Gastrocnemius medialis (tissue), 4 donors: ENCODE results near the gene BICDL1. TPM values are rescaled to one million over a fixed set of nuclear protein-coding genes. Genes with fewer than 3 reads are reported as not detected.

Experiments
- ATAC-seq, 2 donors: fragments of 150-250 bp; one replicate each; pipeline ENCODE4 v1.9.1; 2016
- DNase-seq, 2 donors: peaks; one replicate each; pipeline ENCODE4 v3.0.0-alpha.2; 2019
- H3K27ac ChIP-seq, 4 donors: fragments of 200-600 bp; sonication (generic); 1 replicate in 1 of 4; 2 replicates in 3 of 4; pipeline ENCODE4 v1.5.1; 2016 to 2018; ENCODE audit warnings: mild to moderate bottlenecking in 2 of 4, moderate library complexity in 1 of 4
- H3K27me3 ChIP-seq, 3 donors: fragments of 200-600 bp; sonication (generic) in 2 of 3; 1 replicate in 1 of 3; 2 replicates in 2 of 3; pipeline versions ENCODE4 v1.5.1 to v1.6.0; 2016 to 2019; ENCODE audit warnings: mild to moderate bottlenecking in 1 of 3, moderate library complexity in 1 of 3
- H3K36me3 ChIP-seq, 2 donors: fragments of 200-600 bp; sonication (generic) in 1 of 2; one replicate each; pipeline ENCODE4 v1.5.1; 2017 to 2018
- H3K4me1 ChIP-seq, 2 donors: fragments of 200-600 bp; sonication (generic) in 1 of 2; one replicate each; pipeline ENCODE4 v1.5.1; 2016 to 2017; ENCODE audit warnings: mild to moderate bottlenecking in 2 of 2
- H3K4me3 ChIP-seq, 4 donors: fragments of 200-600 bp; sonication (generic) in 3 of 4; 1 replicate in 1 of 4; 2 replicates in 3 of 4; pipeline ENCODE4 v1.5.1; 2016 to 2019; ENCODE audit warnings: mild to moderate bottlenecking in 2 of 4
- H3K9me3 ChIP-seq, 3 donors: fragments of 200-600 bp; sonication (generic) in 2 of 3; 1 replicate in 1 of 3; 2 replicates in 2 of 3; pipeline ENCODE4 v1.5.1; 2016 to 2019
- POLR2A ChIP-seq, 2 donors: fragments of 450-650 bp; IDR thresholded peaks; one replicate each; pipeline ENCODE4 v1.6.1; 2017; ENCODE audit warnings: antibody characterized with exemption in 2 of 2, mild to moderate bottlenecking in 2 of 2, moderate library complexity in 2 of 2
- in situ Hi-C, 4 donors: fragments of 200-750 bp; cut with MboI; loops; one replicate each; pipeline versions ENCODE4 v1.15.0 to v1.8.0; 2017; ENCODE audit warnings: low sequenced_read_pairs in 4 of 4
- intact Hi-C: fragments of 100-400 bp; cut with DNase I; formaldehyde crosslinking; loops from one replicate; pipeline ENCODE4 v1.15.1; 2023; ENCODE audit warnings: low total_unique reads
- total RNA-seq, 4 donors: library from RNA; depleted of rRNA; stranded (reverse); fragments of >200 nt; gene quantifications; one replicate each; pipeline versions ENCODE4 v1.1.0 to v1.2.3, GENCODE V29; 2016
- TF ChIP-seq, protein P1 (sequence below), 5 experiments: fragments of 450-650 bp in 3 of 5; fragments of 200-600 bp in 2 of 5; sonication (generic) in 2 of 5; IDR thresholded peaks in 4 of 5; conservative IDR thresholded peaks in 1 of 5; 1 replicate in 4 of 5; 2 replicates in 1 of 5; pipeline ENCODE4 v1.5.1; 2016 to 2019; ENCODE audit warnings: antibody characterized with exemption in 5 of 5, mild to moderate bottlenecking in 3 of 5, moderate library complexity in 3 of 5

BICDL1 gene
- total RNA-seq, 4 donors from 2014 or later, result 0.93 to 1.4 TPM; not detected in 2

DNA sequence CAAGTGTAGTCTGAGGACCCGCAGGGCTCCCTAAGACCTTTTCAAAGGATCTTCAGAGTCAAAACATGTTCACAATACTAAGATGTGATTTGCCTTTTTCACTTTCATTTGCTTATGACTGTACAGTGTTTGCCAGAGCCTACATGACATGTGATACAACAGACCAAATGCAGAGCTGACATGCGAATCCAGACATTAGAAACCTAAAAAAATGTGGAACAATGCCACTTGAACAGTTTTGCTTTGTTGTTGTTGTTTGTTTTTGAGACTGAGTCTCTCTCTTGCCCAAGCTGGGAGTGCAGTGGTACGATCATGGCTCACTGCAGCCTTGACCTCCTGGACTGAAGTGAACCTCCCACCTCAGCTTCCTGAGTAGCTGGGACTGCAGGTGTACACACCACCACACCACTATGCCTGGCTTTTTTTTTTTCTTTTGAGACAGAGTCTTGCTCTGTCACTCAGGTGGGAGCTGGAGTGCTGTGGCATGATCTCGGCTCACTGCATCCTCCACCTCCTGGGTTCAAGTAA lies 132.8 kb downstream of the BICDL1 start:
- in situ Hi-C loops (no loop called here), intact Hi-C loops (no loop called here)
- peaks cover 34 to 39% of the 10 kb centered on the region in 2 donors for H3K4me1 ChIP-seq

DNA sequence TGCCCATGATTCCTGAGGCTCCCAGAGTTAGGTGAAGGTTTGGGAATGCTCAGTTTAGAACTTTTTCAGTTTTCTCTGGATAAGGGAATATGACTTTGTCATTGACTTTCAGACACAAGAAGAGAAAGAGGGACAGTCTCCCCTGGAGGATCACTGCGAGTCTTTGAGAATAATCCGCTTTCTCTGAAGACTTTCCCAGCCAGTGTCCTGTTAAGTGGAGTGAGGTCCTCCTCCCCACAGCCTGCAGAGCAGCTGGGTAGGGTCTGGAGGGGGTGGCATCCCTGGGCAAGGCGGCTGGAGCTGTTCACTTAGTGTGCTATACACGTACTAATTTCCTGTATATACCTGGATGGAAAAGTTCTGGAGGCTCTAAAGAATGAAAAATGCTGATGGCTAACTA lies 136.0 kb downstream of the BICDL1 start:
- TF ChIP-seq, protein P1, sequence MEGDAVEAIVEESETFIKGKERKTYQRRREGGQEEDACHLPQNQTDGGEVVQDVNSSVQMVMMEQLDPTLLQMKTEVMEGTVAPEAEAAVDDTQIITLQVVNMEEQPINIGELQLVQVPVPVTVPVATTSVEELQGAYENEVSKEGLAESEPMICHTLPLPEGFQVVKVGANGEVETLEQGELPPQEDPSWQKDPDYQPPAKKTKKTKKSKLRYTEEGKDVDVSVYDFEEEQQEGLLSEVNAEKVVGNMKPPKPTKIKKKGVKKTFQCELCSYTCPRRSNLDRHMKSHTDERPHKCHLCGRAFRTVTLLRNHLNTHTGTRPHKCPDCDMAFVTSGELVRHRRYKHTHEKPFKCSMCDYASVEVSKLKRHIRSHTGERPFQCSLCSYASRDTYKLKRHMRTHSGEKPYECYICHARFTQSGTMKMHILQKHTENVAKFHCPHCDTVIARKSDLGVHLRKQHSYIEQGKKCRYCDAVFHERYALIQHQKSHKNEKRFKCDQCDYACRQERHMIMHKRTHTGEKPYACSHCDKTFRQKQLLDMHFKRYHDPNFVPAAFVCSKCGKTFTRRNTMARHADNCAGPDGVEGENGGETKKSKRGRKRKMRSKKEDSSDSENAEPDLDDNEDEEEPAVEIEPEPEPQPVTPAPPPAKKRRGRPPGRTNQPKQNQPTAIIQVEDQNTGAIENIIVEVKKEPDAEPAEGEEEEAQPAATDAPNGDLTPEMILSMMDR (IDR thresholded peaks at IDR 0.05 in 4 of 5, conservative IDR thresholded peaks at IDR 0.05 in 1 of 5), result no peak
- no peak for TF ChIP-seq POLR2A (IDR thresholded peaks at IDR 0.05)

More for the DNA sequence above, 132.8 kb downstream of the BICDL1 start:
- DNase-seq (no peak), ATAC-seq (no peak)
- Histone ChIP-seq H3K4me3 (no peak overlapping the region), H3K27ac (no peak overlapping the region), H3K9me3 (no peaks in the 10 kb centered on the region), H3K36me3 (peaks cover 0 to 3% of the 10 kb centered on the region in 2 donors), H3K27me3 (no peaks in the 10 kb centered on the region)
- no peak for TF ChIP-seq POLR2A (IDR thresholded peaks at IDR 0.05)
- TF ChIP-seq, protein P1 (IDR thresholded peaks at IDR 0.05 in 4 of 5, conservative IDR thresholded peaks at IDR 0.05 in 1 of 5), result no peak

DNA sequence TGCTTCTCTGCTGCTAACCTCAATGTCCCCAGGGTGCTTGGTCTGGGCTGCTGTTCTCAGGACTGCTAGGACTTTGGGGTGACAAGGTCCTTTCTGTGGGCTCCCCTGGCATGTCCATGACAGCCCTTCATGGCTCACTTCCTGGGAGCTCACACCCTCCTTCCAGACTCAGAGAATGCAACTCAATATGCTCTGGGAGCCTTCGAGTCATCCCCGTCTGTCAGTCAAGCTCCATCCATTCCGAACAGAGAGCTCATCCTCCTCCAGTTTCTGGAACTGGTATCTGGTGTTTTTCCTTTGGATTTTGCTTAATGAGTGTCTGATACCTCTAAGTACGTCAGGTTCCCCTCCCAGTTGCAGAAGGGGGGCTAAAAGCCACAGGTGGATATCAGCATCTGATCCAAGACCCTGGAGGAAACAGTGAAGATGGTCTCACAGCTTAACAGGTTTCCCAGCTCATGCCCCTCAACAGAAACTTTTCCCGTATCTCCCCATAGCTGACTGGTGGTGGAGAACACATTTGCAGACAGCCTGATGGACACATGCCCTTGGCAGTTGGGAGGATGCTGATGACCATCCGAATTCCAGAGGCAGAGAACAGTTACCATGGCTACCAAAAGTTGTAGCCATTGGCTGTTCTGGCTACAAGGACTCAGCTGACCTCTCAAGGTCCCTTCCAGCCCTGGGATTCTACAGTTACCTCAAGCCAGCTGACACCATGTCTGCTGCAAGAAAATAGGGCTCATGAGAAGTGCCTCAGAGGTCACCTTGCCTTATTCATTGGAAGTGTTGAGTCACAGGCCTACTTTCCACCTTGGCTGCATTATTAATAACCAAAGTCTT lies 137.0 kb downstream of the BICDL1 start:
- Histone ChIP-seq H3K9me3 (no peaks in the 10 kb centered on the region), H3K27me3 (no peaks in the 10 kb centered on the region), H3K4me1 (peaks cover 10 to 12% of the 10 kb centered on the region in 2 donors), H3K4me3 (no peak overlapping the region), H3K36me3 (peaks cover 0 to 43% of the 10 kb centered on the region in 2 donors), H3K27ac (peak overlapping the region; percentile 52 to 60 (median 56))
- DNase-seq, result peak in 1 of 2 donors; percentile 60
- peak; percentile 67 to 90 for ATAC-seq
- intact Hi-C loops, result no loop called here
- in situ Hi-C loops, result no loop called here
- TF ChIP-seq, protein P1 (IDR thresholded peaks at IDR 0.05 in 4 of 5, conservative IDR thresholded peaks at IDR 0.05 in 1 of 5), result no peak
- no peak for TF ChIP-seq POLR2A (IDR thresholded peaks at IDR 0.05)

More for the DNA sequence above, 136.0 kb downstream of the BICDL1 start:
- intact Hi-C loops (no loop called here), in situ Hi-C loops (no loop called here)
- Histone ChIP-seq H3K9me3 (no peaks in the 10 kb centered on the region), H3K4me1 (peaks cover 11 to 14% of the 10 kb centered on the region in 2 donors), H3K4me3 (no peak overlapping the region), H3K27ac (no peak overlapping the region), H3K36me3 (peaks cover 0 to 33% of the 10 kb centered on the region in 2 donors), H3K27me3 (no peaks in the 10 kb centered on the region)
- DNase-seq (no peak), ATAC-seq (no peak)

DNA sequence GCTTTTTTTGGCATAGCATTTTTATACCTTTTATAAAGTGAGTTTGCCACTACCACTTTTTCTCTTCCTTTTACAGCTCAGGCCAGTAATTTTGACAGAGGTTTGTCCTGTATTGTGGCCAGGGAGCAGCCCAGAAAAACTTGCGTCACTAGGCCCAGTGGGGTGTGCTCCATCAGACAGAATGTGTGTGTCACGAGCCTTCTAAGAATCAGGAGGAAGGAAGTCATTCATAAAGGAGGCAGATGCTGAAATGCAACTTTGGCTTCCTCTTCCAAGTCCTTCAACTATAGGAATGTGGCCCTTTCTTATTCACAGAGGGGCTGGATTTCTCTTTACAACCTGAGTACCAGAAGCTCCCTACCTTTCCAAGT lies 137.6 kb downstream of the BICDL1 start:
- ATAC-seq (peak; percentile 15 to 43), DNase-seq (no peak)
- Histone ChIP-seq H3K36me3 (peaks cover 0 to 49% of the 10 kb centered on the region in 2 donors), H3K27ac (peak overlapping the region; percentile 52 to 60 (median 56)), H3K4me3 (no peak overlapping the region), H3K27me3 (no peaks in the 10 kb centered on the region), H3K9me3 (no peaks in the 10 kb centered on the region), H3K4me1 (peaks cover 10 to 12% of the 10 kb centered on the region in 2 donors)
- in situ Hi-C loops (no loop called here), intact Hi-C loops (no loop called here)
- TF ChIP-seq, protein P1 (IDR thresholded peaks at IDR 0.05 in 4 of 5, conservative IDR thresholded peaks at IDR 0.05 in 1 of 5), result no peak
- no peak for TF ChIP-seq POLR2A (IDR thresholded peaks at IDR 0.05)
